ENCODE data around the gene JMJD6. TPM values are rescaled to one million over a fixed set of nuclear protein-coding genes. Genes with fewer than 3 reads are reported as not detected.

The JMJD6 gene
- total and polyA plus RNA-seq, 9 of the 15 experiments (the other 6 are each of a cell fraction or from before 2014, with no cell fraction given): 2.5 to 52.3 (median 36.3) TPM

DNA sequence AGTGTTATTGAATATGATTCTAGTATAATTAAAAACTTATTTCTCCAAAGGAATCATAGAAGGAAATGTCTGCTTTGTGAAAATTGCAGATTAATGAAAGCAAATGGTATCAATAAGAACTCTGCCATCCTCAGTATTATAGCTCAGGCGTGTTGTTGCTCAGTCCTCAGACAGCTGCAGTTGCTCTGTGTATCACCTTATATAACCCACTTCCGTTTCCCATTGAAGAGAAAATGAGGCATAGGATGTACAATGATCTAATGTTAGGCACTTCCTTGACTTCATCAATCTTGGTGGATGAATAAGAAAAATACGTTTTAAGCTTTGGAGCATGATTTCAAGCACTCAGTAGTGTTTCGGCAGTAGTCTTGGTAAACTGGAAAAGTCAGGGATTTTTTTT, 25.6 kb upstream of the JMJD6 start:
- DNase-seq (ENCODE audit: extremely low read depth in 1 of 4, low spot score in 3 of 4) (no peak), ATAC-seq (no peak), FAIRE-seq (no peak)
- no peaks in the 10 kb centered on the region for H3K79me2 ChIP-seq (ENCODE audit: control insufficient read depth, insufficient read depth, low read length)
- H3K4me1 ChIP-seq (replicated peaks in 1 of 2; ENCODE audit: control insufficient read depth in 2 of 2, insufficient read depth in 2 of 2, low read length in 2 of 2): no peaks in the 10 kb centered on the region; a peak in 2 of 5 replicates
- intact Hi-C loops (cut with micrococcal nuclease): no loop called here
- no peak overlapping the region for H3K4me3 ChIP-seq
- ChIA-PET POLR2A (no interaction called here), CTCF (ENCODE audit: low intra/inter-chr PET ratio) (no interaction called here)
- H3K27ac ChIP-seq (ENCODE audit: extremely low read depth, low read depth, low read length): no peak overlapping the region
- no TSS peak for BruUV-seq (replicated peaks)
- in situ Hi-C loops (cut with MboI): no loop called here
- no peak overlapping the region for H3K4me2 ChIP-seq (ENCODE audit: insufficient read depth, low read length)
- H3K27me3 ChIP-seq (ENCODE audit: control insufficient read depth in 2 of 2, insufficient read depth in 2 of 2, low read length in 2 of 2): no peaks in the 10 kb centered on the region
- no peak overlapping the region for H3K9ac ChIP-seq (ENCODE audit: insufficient read depth in 1 of 2, low read depth in 2 of 2, low read length in 2 of 2)
- H2AFZ ChIP-seq (ENCODE audit: low read depth, low read length): no peak overlapping the region
- 92% methylated on average over 4 of the region's 4 CpGs for WGBS (ENCODE audit: insufficient coverage, low coverage, missing lambda C conversion rate)
- H3K36me3 ChIP-seq (ENCODE audit: control insufficient read depth, insufficient read depth, low read length): peaks cover 27% of the 10 kb centered on the region; the same call in 2 of the 3 replicates
- no peaks in the 10 kb centered on the region for H3K9me1 ChIP-seq (ENCODE audit: control insufficient read depth, insufficient read depth, low read length)
- H4K20me1 ChIP-seq (replicated peaks; ENCODE audit: control insufficient read depth, insufficient read depth, low read length): no peaks in the 10 kb centered on the region
- no peaks in the 10 kb centered on the region for H3K9me3 ChIP-seq (replicated peaks; ENCODE audit: control insufficient read depth, insufficient read depth, low read depth, low read length)
- TF ChIP-seq MCM5 (IDR thresholded peaks at IDR 0.05; ENCODE audit: low read depth): no peak
- no peak for TF ChIP-seq ETS1 (conservative IDR thresholded peaks at IDR 0.05; ENCODE audit: control insufficient read depth, low read depth, low read length)
- TF ChIP-seq ETV6 (IDR thresholded peaks at IDR 0.05; ENCODE audit: borderline replicate concordance in 1 of 2, low read depth in 2 of 2, low read length in 1 of 2): no peak
- TF ChIP-seq ETV6 (CRISPR knock-in tag; IDR thresholded peaks at IDR 0.05; ENCODE audit: borderline replicate concordance): no peak
- TF ChIP-seq CUX1 (CRISPR knock-in tag; IDR thresholded peaks at IDR 0.05): no peak
- TF ChIP-seq RFX7 (CRISPR knock-in tag; IDR thresholded peaks at IDR 0.05): no peak
- no peak for TF ChIP-seq NUFIP1 (IDR thresholded peaks at IDR 0.05; ENCODE audit: partially characterized antibody)
- no peak for TF ChIP-seq POLR2AphosphoS2 (IDR thresholded peaks at IDR 0.05; ENCODE audit: low read length)
- no peak for TF ChIP-seq RBM39 (optimal IDR thresholded peaks at IDR 0.05; ENCODE audit: low read depth, low read length)
- TF ChIP-seq ZNF551 (CRISPR knock-in tag; IDR thresholded peaks at IDR 0.05): no peak
- no peak for TF ChIP-seq MCM7 (IDR thresholded peaks at IDR 0.05)
- TF ChIP-seq NELFE (IDR thresholded peaks at IDR 0.05; ENCODE audit: insufficient read depth, insufficient read length): no peak
- TF ChIP-seq ELF2 (CRISPR knock-in tag; IDR thresholded peaks at IDR 0.05): no peak
- TF ChIP-seq, protein P1, sequence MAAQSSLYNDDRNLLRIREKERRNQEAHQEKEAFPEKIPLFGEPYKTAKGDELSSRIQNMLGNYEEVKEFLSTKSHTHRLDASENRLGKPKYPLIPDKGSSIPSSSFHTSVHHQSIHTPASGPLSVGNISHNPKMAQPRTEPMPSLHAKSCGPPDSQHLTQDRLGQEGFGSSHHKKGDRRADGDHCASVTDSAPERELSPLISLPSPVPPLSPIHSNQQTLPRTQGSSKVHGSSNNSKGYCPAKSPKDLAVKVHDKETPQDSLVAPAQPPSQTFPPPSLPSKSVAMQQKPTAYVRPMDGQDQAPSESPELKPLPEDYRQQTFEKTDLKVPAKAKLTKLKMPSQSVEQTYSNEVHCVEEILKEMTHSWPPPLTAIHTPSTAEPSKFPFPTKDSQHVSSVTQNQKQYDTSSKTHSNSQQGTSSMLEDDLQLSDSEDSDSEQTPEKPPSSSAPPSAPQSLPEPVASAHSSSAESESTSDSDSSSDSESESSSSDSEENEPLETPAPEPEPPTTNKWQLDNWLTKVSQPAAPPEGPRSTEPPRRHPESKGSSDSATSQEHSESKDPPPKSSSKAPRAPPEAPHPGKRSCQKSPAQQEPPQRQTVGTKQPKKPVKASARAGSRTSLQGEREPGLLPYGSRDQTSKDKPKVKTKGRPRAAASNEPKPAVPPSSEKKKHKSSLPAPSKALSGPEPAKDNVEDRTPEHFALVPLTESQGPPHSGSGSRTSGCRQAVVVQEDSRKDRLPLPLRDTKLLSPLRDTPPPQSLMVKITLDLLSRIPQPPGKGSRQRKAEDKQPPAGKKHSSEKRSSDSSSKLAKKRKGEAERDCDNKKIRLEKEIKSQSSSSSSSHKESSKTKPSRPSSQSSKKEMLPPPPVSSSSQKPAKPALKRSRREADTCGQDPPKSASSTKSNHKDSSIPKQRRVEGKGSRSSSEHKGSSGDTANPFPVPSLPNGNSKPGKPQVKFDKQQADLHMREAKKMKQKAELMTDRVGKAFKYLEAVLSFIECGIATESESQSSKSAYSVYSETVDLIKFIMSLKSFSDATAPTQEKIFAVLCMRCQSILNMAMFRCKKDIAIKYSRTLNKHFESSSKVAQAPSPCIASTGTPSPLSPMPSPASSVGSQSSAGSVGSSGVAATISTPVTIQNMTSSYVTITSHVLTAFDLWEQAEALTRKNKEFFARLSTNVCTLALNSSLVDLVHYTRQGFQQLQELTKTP (IDR thresholded peaks at IDR 0.05; ENCODE audit: low read depth in 1 of 2, partially characterized antibody in 2 of 2): no peak
